AG09309 (cell line): ENCODE data around the gene CCDC201.

ENCODE experiments used
- DNase-seq: peaks from one replicate; pipeline ENCODE4 v3.0.0-alpha.2; 2010; ENCODE audit warnings: low read depth
- H3K4me3 ChIP-seq: 2 replicates; pipeline ENCODE4 v1.5.1; 2011; ENCODE audit warnings: mild to moderate bottlenecking, low read depth, low read length, moderate library complexity; ENCODE audit not compliant: control insufficient read depth
- CTCF ChIP-seq: IDR thresholded peaks from 2 replicates; pipeline ENCODE4 v1.5.1; 2011; ENCODE audit warnings: mild to moderate bottlenecking, low read depth, low read length, inconsistent platforms; ENCODE audit not compliant: insufficient read depth, control insufficient read depth; ENCODE audit errors: missing control alignments

Gene CCDC201

GRCh38 chr7:45885264-45885882, 12.5 kb upstream of the CCDC201 start:
- TF ChIP-seq CTCF: no peak
- H3K4me3 ChIP-seq: no peak overlapping the region
- no peak for DNase-seq

- no peak overlapping the region for H3K4me3 ChIP-seq
- TF ChIP-seq CTCF: no peak
- DNase-seq: no peak
Measured at GRCh38 chr7:45884136-45884535, 11.3 kb upstream of the CCDC201 start.

DNA sequence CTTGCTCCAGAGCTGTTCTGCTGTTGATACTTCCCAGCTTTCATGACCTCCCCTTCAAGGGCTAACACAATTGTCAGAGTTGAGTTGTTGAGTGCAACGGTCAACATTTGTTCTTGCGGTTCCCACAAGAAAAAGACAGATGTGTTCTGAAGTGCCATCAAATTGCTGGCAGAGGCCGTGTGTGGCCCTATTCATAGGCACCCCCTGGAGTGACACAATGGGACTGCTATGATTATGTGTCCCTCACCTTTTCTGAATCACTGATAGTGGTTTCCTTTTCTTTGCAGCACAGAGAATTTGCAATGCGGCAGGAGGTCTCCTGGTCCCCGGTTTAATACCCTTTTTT, 9.6 kb upstream of the CCDC201 start:
- H3K4me3 ChIP-seq: no peak overlapping the region
- TF ChIP-seq CTCF: no peak
- no peak for DNase-seq

GRCh38 chr7:45881759-45882464, 9.0 kb upstream of the CCDC201 start:
- H3K4me3 ChIP-seq: no peak overlapping the region
- DNase-seq: peak; percentile 83
- no peak for TF ChIP-seq CTCF

GRCh38 chr7:45881280-45881758, 8.4 kb upstream of the CCDC201 start:
- no peak for DNase-seq
- TF ChIP-seq CTCF: no peak
- H3K4me3 ChIP-seq: no peak overlapping the region

- no peak for TF ChIP-seq CTCF
Measured at GRCh38 chr7:45880433-45880860, 7.6 kb upstream of the CCDC201 start.

More at GRCh38 chr7:45880433-45880860, 7.6 kb upstream of the CCDC201 start:
- no peak for DNase-seq
- H3K4me3 ChIP-seq: no peak overlapping the region
